ENCODE data around the gene MEG3. TPM values are rescaled to one million over a fixed set of nuclear protein-coding genes. Genes with fewer than 3 reads are reported as not detected.

The MEG3 gene
- total RNA-seq, 2 donors from 2014 or later = 0.21 TPM; not detected in 1

DNA sequence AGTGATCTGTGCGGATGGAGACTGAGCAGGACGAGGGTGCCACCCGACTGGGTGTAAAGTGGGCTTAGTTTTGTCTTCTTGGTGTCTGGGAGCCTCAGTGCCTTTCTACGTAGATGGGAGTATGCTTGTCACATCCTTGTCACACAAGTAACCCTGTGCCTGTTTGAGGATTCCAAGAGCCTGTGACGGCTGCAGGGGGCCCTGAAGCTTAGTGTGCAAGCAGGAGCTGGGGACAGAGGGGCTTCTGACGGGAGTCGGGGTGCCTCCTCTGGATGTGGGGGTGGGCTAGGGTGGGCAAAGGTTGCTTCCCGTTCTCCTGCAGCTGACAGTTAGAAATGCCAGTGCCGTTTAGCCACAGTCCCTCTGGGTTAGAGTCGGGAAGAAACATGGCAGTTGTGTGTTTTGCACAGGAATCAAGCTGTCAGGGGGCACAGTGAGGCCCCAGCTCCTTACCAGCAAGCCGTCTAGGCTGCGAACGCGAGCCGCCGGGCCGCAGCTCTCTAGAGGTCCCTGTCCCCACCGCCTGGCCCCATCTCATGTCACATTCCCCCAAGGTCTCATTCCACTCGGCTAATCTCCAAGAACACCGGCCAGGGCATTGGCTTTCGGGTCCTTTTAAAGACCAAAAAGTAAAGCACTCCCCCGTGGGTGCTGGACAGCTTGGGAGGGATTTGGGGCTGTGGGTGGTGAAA is 70.6 kb downstream of the MEG3 start:
- no peaks in the 10 kb centered on the region for H3K4me1 Mint-ChIP-seq
- H3K27me3 Mint-ChIP-seq = peaks cover 77% of the 10 kb centered on the region
- no peaks in the 10 kb centered on the region for H3K9me3 ChIP-seq (ENCODE audit: control insufficient read depth, low read length, poor library complexity, severe bottlenecking)
- H3K27ac Mint-ChIP-seq = no peak overlapping the region
- no peak overlapping the region for H3K4me3 Mint-ChIP-seq
- ATAC-seq = no peak
- H3K36me3 Mint-ChIP-seq (ENCODE audit: low read depth) = no peaks in the 10 kb centered on the region
- DNase-seq = no peak

DNA sequence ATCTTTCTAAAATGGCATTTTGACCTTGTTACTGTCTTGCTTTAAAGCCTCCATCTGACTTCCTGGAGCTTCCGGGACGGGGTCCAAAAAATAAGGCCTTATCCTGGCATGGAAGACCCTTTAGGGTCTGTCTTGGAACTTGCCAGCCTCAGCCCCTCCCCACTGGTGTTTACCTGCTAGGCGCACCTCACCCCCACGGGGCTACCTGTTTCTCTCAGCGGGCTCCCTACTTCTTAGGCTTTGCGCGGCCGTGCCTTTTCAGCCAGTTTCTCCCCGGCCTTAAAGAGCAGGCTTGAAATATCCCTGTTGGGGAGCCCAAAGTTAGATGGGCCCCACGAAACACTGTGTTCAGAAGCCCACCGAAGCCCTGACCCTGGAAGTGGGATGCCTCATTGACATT is 72.5 kb downstream of the MEG3 start:
- no peaks in the 10 kb centered on the region for H3K9me3 ChIP-seq (ENCODE audit: control insufficient read depth, low read length, poor library complexity, severe bottlenecking)
- peaks cover 2% of the 10 kb centered on the region for H3K4me1 Mint-ChIP-seq
- H3K4me3 Mint-ChIP-seq = no peak overlapping the region
- peaks cover 3% of the 10 kb centered on the region for H3K36me3 Mint-ChIP-seq (ENCODE audit: low read depth)
- ATAC-seq (no peak), DNase-seq (no peak)
- H3K27me3 Mint-ChIP-seq = peaks cover 75% of the 10 kb centered on the region
- H3K27ac Mint-ChIP-seq = no peak overlapping the region

DNA sequence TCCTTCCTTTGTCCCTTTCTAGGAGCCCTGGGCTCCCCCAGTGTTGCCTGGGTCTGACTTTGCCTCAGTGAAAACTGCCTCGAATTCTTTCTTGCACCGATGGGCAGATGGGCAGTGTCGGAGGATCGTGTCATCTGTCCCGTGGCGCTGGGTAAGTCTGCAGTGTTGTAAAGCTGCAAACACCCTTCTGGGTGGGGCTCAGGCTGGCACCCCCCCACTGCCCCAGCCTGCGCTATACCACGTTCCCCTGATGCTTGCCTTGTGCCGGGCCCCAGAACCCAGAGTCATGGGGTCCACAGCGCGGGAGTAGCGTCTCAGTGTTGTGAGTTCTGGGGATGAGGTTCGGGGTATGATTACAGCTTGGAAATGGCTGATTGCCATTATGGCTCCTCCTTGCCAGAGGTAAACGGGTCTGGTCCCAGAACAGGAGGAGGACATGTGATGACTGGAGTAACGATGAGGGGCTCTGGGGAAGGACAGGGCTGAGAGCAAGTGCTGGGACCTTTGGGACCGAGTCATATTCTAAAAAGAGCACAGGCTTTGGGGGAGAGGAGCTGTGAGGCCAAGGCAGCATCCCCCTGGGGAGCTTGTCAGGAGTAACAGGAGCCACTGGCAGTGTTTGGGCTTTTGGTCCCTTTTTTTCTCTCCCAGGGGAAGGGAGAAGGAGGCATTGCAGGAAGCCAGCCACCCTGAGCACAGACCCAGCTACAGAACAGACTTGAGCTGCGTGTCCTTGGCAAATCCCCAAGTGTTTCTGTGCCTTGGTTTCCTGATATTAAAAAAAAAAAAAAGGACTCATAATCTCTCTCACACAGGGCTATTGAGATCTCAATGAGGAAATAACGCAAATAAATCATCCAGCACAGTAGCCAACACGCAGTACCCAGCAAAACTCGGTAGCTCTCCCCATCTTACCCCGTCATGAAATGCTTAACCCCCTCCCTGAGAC is 73.3 kb downstream of the MEG3 start:
- Mint-ChIP-seq H3K4me1 (peaks cover 2% of the 10 kb centered on the region), H3K27me3 (peaks cover 74% of the 10 kb centered on the region), H3K36me3 (ENCODE audit: low read depth) (peaks cover 3% of the 10 kb centered on the region), H3K27ac (no peak overlapping the region), H3K4me3 (no peak overlapping the region)
- DNase-seq = no peak
- H3K9me3 ChIP-seq (ENCODE audit: control insufficient read depth, low read length, poor library complexity, severe bottlenecking) = no peaks in the 10 kb centered on the region
- ATAC-seq = no peak

DNA sequence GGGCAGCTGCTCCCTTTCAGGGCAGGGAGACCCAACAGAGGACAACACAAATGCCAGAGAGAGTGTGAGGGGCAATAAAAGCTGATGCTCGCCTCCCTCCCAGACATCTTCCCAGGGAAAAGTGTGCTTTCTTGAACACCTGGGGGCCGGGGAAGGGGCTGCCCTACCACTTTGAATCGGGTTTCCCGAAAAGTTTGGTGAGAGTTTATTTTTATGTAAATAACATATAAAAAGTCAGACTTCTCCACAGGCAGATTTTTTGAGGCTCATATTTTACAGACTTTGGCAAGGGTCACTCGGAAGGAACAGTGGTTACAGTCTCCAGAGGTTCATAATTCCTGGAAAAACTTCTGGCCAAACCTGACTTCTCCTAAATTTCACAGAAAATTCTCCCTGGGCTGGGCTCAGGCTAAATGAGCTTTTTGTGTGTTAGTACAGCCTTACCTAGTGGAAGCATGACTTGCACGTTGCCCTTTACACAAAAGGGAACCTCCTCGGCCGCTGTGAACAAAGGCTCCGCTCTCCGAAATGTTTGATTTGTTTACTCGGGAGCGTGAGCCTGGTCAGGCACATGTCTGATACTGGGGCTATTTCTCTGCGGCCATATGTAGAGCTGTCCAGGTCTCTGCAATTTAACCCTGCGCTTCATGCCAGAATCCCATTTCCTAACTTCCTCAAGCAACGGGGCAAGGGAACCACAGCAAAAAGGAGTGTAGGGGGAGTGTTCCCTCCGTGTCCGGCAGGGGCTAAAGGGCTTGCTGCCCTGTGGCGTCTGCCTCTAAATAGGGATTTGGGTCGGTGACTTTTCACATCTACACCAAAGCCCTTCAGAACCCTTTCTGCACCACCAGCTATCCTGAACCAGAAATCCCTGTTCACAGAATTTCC is 74.2 kb downstream of the MEG3 start:
- Mint-ChIP-seq H3K36me3 (ENCODE audit: low read depth) (peaks cover 3% of the 10 kb centered on the region), H3K27ac (no peak overlapping the region), H3K4me3 (no peak overlapping the region), H3K27me3 (peaks cover 64% of the 10 kb centered on the region), H3K4me1 (peaks cover 2% of the 10 kb centered on the region)
- ATAC-seq (no peak), DNase-seq (no peak)
- H3K9me3 ChIP-seq (ENCODE audit: control insufficient read depth, low read length, poor library complexity, severe bottlenecking) = no peaks in the 10 kb centered on the region

DNA sequence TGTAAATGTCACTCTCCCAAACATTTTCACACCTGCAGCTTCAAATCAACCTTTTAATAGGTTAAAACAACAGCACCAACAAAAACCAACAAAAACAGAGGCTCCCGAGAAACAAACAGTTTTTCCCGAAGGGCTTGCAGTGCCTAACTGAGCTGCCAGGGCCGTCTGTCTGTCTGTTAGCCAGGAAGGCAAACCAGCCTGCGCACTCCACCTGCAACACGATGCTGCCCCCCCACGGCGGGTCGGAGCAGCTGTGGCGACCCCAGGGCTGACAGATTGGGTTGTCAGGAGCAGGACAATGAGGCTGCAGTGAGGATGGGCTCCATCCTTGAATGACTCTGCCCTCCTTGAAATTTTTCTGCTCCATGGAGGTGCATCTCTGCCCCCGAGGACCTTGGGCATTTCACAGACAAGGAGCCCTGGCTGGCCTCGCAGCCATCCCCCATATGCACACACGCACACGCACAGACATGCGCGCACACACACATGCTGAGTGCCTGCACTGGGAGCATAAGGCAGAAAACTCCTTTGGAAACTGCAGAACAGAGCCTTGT is 75.0 kb downstream of the MEG3 start:
- DNase-seq (no peak), ATAC-seq (no peak)
- Mint-ChIP-seq H3K27me3 (peaks cover 62% of the 10 kb centered on the region), H3K27ac (no peak overlapping the region), H3K4me3 (no peak overlapping the region), H3K36me3 (ENCODE audit: low read depth) (peaks cover 3% of the 10 kb centered on the region), H3K4me1 (peaks cover 4% of the 10 kb centered on the region)
- no peaks in the 10 kb centered on the region for H3K9me3 ChIP-seq (ENCODE audit: control insufficient read depth, low read length, poor library complexity, severe bottlenecking)

DNA sequence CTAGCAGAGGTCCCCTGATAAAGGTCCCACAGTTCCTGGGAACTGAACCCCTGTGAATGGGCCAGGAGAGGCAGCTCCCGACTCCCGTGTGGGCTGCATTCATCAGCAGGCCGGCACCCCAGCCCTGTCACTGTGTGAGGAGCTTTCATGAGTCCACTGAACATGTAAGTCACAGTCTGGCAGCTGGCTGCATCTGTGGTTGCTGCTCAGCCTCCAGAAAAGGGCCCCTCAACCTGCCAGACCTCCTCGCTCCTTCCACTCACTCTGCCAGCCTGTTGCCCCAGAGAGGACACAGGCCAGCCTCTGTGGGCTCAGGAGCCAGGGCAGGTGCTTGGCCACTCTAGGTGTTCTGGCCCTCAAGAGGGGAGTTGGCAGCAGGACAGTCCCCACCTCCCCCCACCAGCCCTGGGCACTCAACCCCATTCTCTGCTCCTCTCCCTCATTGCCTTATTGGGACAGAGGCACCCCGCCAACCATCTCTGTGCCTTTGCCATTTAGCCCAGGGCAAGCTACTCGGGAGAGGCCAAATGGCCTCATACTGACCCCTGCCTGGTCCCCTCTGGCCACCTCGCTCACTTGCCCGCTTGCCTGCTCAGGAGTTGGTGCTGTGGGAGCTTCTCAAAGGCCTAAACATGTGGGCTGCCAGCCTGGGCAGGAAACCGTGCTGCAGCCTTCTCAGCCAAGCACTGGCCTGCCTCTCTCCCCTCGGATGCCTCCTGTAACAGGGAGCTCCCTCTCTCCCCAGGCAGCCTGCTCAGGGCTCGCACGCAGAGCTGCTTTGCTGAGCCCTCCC is 75.7 kb downstream of the MEG3 start:
- Mint-ChIP-seq H3K27ac (no peak overlapping the region), H3K4me1 (peaks cover 4% of the 10 kb centered on the region), H3K36me3 (ENCODE audit: low read depth) (peaks cover 3% of the 10 kb centered on the region), H3K27me3 (peaks cover 67% of the 10 kb centered on the region), H3K4me3 (no peak overlapping the region)
- DNase-seq (no peak), ATAC-seq (no peak)
- no peaks in the 10 kb centered on the region for H3K9me3 ChIP-seq (ENCODE audit: control insufficient read depth, low read length, poor library complexity, severe bottlenecking)

DNA sequence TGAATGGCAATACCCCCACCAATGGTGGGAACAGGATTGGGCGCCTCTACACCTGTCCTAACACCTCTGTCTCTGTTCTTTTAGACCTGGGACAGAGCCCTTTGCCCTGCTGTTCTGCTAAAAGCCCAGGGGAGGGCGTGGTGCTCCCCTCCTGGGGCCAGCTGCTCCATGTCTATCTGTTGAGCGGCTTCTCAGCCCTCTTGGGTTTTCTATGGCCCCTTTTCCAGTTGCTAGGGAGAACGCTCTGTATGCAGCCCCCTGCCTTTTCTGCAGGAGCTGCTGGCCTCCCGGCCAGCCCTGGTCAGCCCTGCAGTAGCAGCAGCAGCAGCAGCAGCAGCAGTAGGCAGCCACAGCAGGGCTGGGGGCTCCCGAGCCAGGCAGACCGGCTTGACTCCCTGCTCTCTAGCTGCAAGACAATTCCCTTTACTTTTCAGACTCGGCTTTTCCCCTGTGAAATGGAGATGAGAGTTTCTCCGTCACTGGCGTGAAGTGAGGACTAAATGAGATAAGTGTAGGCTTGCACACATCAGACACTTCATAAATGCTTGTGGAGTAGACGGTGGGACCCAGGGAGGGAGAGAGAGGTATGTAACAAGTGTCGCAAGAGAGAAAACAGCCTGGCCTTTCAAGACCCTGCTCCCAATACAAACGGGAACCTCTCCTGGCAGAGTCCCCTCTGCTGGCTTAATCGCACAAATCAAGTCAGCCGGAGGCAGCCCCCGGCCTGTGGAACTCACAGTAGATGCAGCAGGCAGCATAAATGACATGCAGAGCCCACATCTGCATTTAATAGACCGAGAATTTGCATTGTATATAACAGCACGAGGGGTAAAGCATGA is 76.6 kb downstream of the MEG3 start:
- Mint-ChIP-seq H3K27me3 (peaks cover 71% of the 10 kb centered on the region), H3K36me3 (ENCODE audit: low read depth) (peaks cover 3% of the 10 kb centered on the region), H3K4me1 (peaks cover 4% of the 10 kb centered on the region), H3K4me3 (no peak overlapping the region), H3K27ac (no peak overlapping the region)
- ATAC-seq = no peak
- no peak for DNase-seq
- H3K9me3 ChIP-seq (ENCODE audit: control insufficient read depth, low read length, poor library complexity, severe bottlenecking) = no peaks in the 10 kb centered on the region

DNA sequence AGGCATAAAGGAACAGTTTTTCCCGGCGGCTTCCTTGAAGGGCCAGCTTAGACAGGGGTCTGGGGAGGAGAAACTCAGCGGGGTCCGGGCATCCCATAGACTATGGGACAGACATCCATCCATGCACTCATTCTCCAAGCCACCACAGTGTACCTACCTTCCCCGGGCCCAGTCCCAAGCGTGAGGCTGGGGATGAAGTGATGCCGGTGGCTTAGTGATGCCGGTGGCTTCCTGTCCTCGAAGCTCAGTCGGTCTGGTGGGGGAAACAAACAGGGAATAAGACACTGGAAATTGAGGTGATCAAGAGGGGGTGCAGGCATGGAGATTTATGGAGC is 77.2 kb downstream of the MEG3 start:
- DNase-seq (no peak), ATAC-seq (no peak)
- Mint-ChIP-seq H3K27ac (no peak overlapping the region), H3K4me3 (no peak overlapping the region), H3K36me3 (ENCODE audit: low read depth) (peaks cover 3% of the 10 kb centered on the region), H3K4me1 (peaks cover 4% of the 10 kb centered on the region), H3K27me3 (peaks cover 74% of the 10 kb centered on the region)
- H3K9me3 ChIP-seq (ENCODE audit: control insufficient read depth, low read length, poor library complexity, severe bottlenecking) = no peaks in the 10 kb centered on the region

DNA sequence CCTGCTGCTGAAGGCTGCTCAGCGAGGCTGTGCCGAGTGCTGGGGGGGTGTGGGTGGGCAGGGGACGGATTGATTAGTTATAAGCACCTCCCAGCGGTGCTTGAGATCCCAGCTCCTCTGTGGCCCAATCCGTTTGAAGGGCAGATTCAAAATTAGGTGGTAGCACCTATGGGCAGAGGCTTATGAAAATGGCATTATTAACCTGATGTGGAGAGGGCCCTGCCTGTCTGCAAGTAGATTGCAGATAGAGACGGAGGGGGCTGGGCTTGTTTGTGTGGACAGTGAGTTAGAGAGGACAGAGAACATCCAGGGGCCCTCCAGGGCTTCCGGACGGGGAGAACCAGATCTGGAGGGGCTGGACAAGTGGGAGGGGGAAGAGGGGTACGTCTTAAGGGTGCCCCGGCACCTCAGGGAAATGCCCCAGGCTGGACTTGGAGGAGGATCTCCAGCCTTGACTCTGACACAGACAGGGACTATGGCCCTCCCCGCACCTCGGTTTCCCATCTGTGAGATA is 77.8 kb downstream of the MEG3 start, which contains the start of gene RTL1:
TSS of gene RTL1 (minus strand) at position 51 of the 514 bp plus-strand sequence. CDS start 18,934 bp downstream, outside the sequence.
- ATAC-seq (no peak), DNase-seq (no peak)
- Mint-ChIP-seq H3K4me1 (peaks cover 4% of the 10 kb centered on the region), H3K4me3 (no peak within 1 kb of the TSS), H3K36me3 (ENCODE audit: low read depth) (peaks cover 3% of the 10 kb centered on the region), H3K27me3 (peaks cover 69% of the 10 kb centered on the region), H3K27ac (no peak within 1 kb of the TSS)
- H3K9me3 ChIP-seq (ENCODE audit: control insufficient read depth, low read length, poor library complexity, severe bottlenecking) = no peaks in the 10 kb centered on the region

DNA sequence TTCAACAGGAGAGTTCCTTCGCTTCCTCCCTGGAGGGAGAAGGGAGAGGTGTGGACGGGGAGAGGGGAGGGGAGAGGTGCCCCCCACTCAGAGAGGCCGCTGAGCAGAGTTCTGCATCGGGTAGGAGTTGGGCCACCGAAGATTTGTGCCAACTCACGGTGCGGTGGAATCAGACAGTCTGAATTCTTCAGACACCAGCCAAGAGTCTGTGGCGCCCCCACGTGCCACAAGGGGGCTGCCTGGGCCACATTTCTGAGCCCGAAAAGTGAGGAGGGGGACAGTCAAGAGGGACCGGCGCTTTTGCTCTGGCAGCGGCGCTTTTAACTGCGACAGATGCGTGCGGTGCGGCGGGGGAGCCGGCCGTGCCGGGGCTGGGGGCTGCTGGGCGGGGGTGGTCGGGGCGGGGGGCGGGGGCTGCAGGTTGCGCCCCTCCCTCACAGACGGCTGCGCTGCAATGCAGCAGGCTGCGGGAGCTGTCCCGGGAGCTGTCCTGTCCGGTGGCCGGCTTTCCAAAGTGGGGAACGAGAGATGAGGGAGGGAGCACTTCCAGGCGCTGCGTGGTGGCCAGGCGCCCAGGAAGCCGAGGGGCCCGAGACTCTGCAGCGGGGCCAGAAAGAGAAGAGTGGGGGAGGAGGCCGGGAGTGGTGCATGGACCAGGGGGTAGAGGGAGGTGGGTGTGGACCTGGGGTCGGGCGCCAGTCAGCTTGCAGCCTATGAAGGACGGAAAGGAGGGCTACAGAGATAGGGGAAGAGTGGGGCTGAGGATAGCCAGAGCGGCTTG is 78.6 kb downstream of the MEG3 start:
- no peak overlapping the region for H3K4me3 Mint-ChIP-seq
- DNase-seq = no peak
- peaks cover 3% of the 10 kb centered on the region for H3K36me3 Mint-ChIP-seq (ENCODE audit: low read depth)
- H3K9me3 ChIP-seq (ENCODE audit: control insufficient read depth, low read length, poor library complexity, severe bottlenecking) = no peaks in the 10 kb centered on the region
- no peak overlapping the region for H3K27ac Mint-ChIP-seq
- peaks cover 61% of the 10 kb centered on the region for H3K27me3 Mint-ChIP-seq
- no peak for ATAC-seq
- H3K4me1 Mint-ChIP-seq = peaks cover 4% of the 10 kb centered on the region

DNA sequence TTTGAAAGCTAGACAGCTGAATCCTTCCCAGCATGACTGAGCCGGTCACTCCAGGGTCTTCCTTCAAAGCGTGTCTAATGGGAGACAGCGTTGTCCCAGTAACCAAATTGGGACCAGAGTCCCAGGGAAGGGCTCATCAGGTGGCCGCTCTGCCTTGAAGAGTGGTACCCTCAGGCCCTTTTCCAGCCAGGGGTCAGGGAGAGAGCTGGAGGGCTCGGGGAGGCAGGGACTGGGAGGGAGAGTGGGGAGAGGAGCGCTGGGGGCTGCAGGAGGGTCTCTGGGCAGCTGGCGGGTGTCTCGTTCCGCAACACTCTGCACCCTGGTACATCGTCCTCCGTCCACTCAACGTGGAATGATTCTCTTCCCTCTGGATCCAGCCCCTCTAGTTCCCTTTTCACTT is 79.2 kb downstream of the MEG3 start:
- Mint-ChIP-seq H3K36me3 (ENCODE audit: low read depth) (peaks cover 3% of the 10 kb centered on the region), H3K4me3 (no peak overlapping the region), H3K27me3 (peaks cover 58% of the 10 kb centered on the region), H3K27ac (no peak overlapping the region), H3K4me1 (peaks cover 4% of the 10 kb centered on the region)
- no peak for DNase-seq
- ATAC-seq = no peak
- H3K9me3 ChIP-seq (ENCODE audit: control insufficient read depth, low read length, poor library complexity, severe bottlenecking) = no peaks in the 10 kb centered on the region
